Thoracic aorta (tissue), 2 donors: ENCODE measurements around the gene PPP1R17. TPM values are rescaled to one million over a fixed set of nuclear protein-coding genes. Genes with fewer than 3 reads are reported as not detected.

ENCODE experiments used
- ATAC-seq: fragments of 150-250 bp; one replicate; pipeline ENCODE4 v1.8.0; 2017; ENCODE audit warnings: low read depth; ENCODE audit not compliant: insufficient number of reproducible peaks, low FRiP score
- DNase-seq: peaks from one replicate; pipeline ENCODE4 v3.0.0-alpha.2; 2020; ENCODE audit warnings: low spot score
- H3K27ac ChIP-seq, 2 donors: fragments of 200-600 bp; sonication (generic); 1 replicate in 1 of 2; 2 replicates in 1 of 2; pipeline ENCODE4 v1.5.1; 2016; ENCODE audit warnings: mild to moderate bottlenecking in 2 of 2, moderate library complexity in 2 of 2
- H3K27me3 ChIP-seq: fragments of 200-600 bp; sonication (generic); replicated peaks from 2 replicates; pipeline ENCODE4 v1.6.0; 2016; ENCODE audit warnings: mild to moderate bottlenecking; ENCODE audit not compliant: insufficient read depth
- H3K36me3 ChIP-seq: fragments of 200-600 bp; sonication (generic); one replicate; pipeline ENCODE4 v1.5.1; 2016
- H3K4me1 ChIP-seq, 2 donors: fragments of 200-600 bp; sonication (generic); 1 replicate in 1 of 2; 2 replicates in 1 of 2; pipeline versions ENCODE4 v1.5.1 to v1.6.0; 2016; ENCODE audit warnings: low read depth in 2 of 2, mild to moderate bottlenecking in 1 of 2; ENCODE audit not compliant: control insufficient read depth in 1 of 2
- H3K4me3 ChIP-seq: fragments of 200-600 bp; sonication (generic); 2 replicates; pipeline ENCODE4 v1.5.1; 2016; ENCODE audit warnings: mild to moderate bottlenecking
- H3K9me3 ChIP-seq: fragments of 200-600 bp; sonication (generic); 2 replicates; pipeline ENCODE4 v1.5.1; 2016
- CTCF ChIP-seq: fragments of 200-600 bp; sonication (generic); IDR thresholded peaks from one replicate; pipeline ENCODE4 v1.5.1; 2019; ENCODE audit warnings: antibody characterized with exemption
- total RNA-seq, 2 donors: library from RNA; depleted of rRNA; stranded (reverse); fragments of >200 nt; gene quantifications; one replicate each; pipeline versions ENCODE4 v1.1.0 to v1.2.3, GENCODE V29; 2016

The PPP1R17 gene
- total RNA-seq, 2 donors from 2014 or later: not detected

- H3K4me3 ChIP-seq: no peak overlapping the region
- no peak for DNase-seq
- no peak for ATAC-seq
- no peak overlapping the region for H3K27ac ChIP-seq
- TF ChIP-seq CTCF: no peak
- no peaks in the 10 kb centered on the region for H3K4me1 ChIP-seq
- H3K36me3 ChIP-seq: no peaks in the 10 kb centered on the region
- H3K27me3 ChIP-seq: no peaks in the 10 kb centered on the region
- no peaks in the 10 kb centered on the region for H3K9me3 ChIP-seq
Observed at GRCh38 chr7:31688372-31688771, 1.4 kb downstream of the PPP1R17 start.

- Histone ChIP-seq H3K4me3 (no peak overlapping the region), H3K27ac (no peak overlapping the region), H3K9me3 (no peaks in the 10 kb centered on the region), H3K36me3 (no peaks in the 10 kb centered on the region), H3K27me3 (no peaks in the 10 kb centered on the region), H3K4me1 (no peaks in the 10 kb centered on the region)
- DNase-seq: no peak
- no peak for ATAC-seq
- no peak for TF ChIP-seq CTCF
Observed at GRCh38 chr7:31688996-31689395, 2.0 kb downstream of the PPP1R17 start.

GRCh38 chr7:31690935-31691334 lies 3.9 kb downstream of the PPP1R17 start:
- no peak for DNase-seq
- ATAC-seq: no peak
- no peak for TF ChIP-seq CTCF
- H3K9me3 ChIP-seq: no peaks in the 10 kb centered on the region
- no peak overlapping the region for H3K4me3 ChIP-seq
- no peaks in the 10 kb centered on the region for H3K36me3 ChIP-seq
- no peaks in the 10 kb centered on the region for H3K27me3 ChIP-seq
- no peak overlapping the region for H3K27ac ChIP-seq
- no peaks in the 10 kb centered on the region for H3K4me1 ChIP-seq

GRCh38 chr7:31692451-31692850 lies 5.4 kb downstream of the PPP1R17 start:
- no peaks in the 10 kb centered on the region for H3K36me3 ChIP-seq
- ATAC-seq (no peak), DNase-seq (no peak)
- H3K4me3 ChIP-seq: no peak overlapping the region
- no peaks in the 10 kb centered on the region for H3K27me3 ChIP-seq
- no peaks in the 10 kb centered on the region for H3K9me3 ChIP-seq
- no peaks in the 10 kb centered on the region for H3K4me1 ChIP-seq
- TF ChIP-seq CTCF: no peak
- no peak overlapping the region for H3K27ac ChIP-seq

GRCh38 chr7:31692871-31693270 lies 5.9 kb downstream of the PPP1R17 start:
- Histone ChIP-seq H3K4me1 (no peaks in the 10 kb centered on the region), H3K27me3 (no peaks in the 10 kb centered on the region), H3K4me3 (no peak overlapping the region), H3K36me3 (no peaks in the 10 kb centered on the region), H3K27ac (no peak overlapping the region), H3K9me3 (no peaks in the 10 kb centered on the region)
- TF ChIP-seq CTCF: no peak
- DNase-seq: no peak
- no peak for ATAC-seq
